RWPE2 (cell line): Measurements from ENCODE around the gene C1QTNF5.

Source experiments
- ATAC-seq: fragments of 200-7000 bp; cut with Tn5 transposase; 3 replicates; pipeline ENCODE4 v1.9.1; 2021; ENCODE audit warnings: low read depth
- DNase-seq: peaks from one replicate; pipeline ENCODE4 v3.0.0-alpha.2; 2020; ENCODE audit warnings: low spot score
- H3K27ac ChIP-seq: fragments of 450-650 bp; 2 replicates; pipeline ENCODE4 v1.5.1; 2017; ENCODE audit warnings: mild to moderate bottlenecking; ENCODE audit not compliant: poor library complexity, severe bottlenecking
- H3K27me3 ChIP-seq: fragments of 250-450 bp; sonication (Bioruptor Pico); 2 replicates; pipeline ENCODE4 v1.5.1; 2021; ENCODE audit warnings: mild to moderate bottlenecking, moderate library complexity; ENCODE audit not compliant: insufficient read depth, poor library complexity, severe bottlenecking
- H3K36me3 ChIP-seq: fragments of 250-450 bp; sonication (Bioruptor Pico); 2 replicates; pipeline ENCODE4 v1.5.1; 2020; ENCODE audit warnings: low read depth, mild to moderate bottlenecking, moderate library complexity
- H3K4me1 ChIP-seq: fragments of 250-450 bp; sonication (Bioruptor Pico); 2 replicates; pipeline ENCODE4 v1.5.1; 2021; ENCODE audit warnings: mild to moderate bottlenecking, moderate library complexity; ENCODE audit not compliant: insufficient read depth, poor library complexity, severe bottlenecking
- H3K4me3 ChIP-seq: fragments of 250-450 bp; sonication (Bioruptor Pico); 2 replicates; pipeline ENCODE4 v1.5.1; 2021; ENCODE audit warnings: mild to moderate bottlenecking, moderate library complexity; ENCODE audit not compliant: severe bottlenecking
- H3K9me3 ChIP-seq: fragments of 250-450 bp; sonication (Bioruptor Pico); 2 replicates; pipeline ENCODE4 v1.5.1; 2021; ENCODE audit warnings: mild to moderate bottlenecking, moderate library complexity; ENCODE audit not compliant: severe bottlenecking
- TF ChIP-seq, protein P1 (sequence below): fragments of 450-650 bp; IDR thresholded peaks from one replicate; pipeline ENCODE4 v1.5.1; 2017; ENCODE audit warnings: mild to moderate bottlenecking, moderate library complexity; ENCODE audit not compliant: poor library complexity, severe bottlenecking

Gene C1QTNF5

GRCh38 chr11:119314726-119315125, 26.0 kb downstream of the C1QTNF5 start:
- Histone ChIP-seq H3K36me3 (peaks cover 3% of the 10 kb centered on the region; the same call in 1 of the 2 replicates), H3K9me3 (no peaks in the 10 kb centered on the region), H3K4me3 (no peak overlapping the region), H3K4me1 (peaks cover 13% of the 10 kb centered on the region), H3K27ac (no peak overlapping the region), H3K27me3 (no peaks in the 10 kb centered on the region)
- ATAC-seq, result no peak
- DNase-seq, result no peak
- TF ChIP-seq, protein P1, sequence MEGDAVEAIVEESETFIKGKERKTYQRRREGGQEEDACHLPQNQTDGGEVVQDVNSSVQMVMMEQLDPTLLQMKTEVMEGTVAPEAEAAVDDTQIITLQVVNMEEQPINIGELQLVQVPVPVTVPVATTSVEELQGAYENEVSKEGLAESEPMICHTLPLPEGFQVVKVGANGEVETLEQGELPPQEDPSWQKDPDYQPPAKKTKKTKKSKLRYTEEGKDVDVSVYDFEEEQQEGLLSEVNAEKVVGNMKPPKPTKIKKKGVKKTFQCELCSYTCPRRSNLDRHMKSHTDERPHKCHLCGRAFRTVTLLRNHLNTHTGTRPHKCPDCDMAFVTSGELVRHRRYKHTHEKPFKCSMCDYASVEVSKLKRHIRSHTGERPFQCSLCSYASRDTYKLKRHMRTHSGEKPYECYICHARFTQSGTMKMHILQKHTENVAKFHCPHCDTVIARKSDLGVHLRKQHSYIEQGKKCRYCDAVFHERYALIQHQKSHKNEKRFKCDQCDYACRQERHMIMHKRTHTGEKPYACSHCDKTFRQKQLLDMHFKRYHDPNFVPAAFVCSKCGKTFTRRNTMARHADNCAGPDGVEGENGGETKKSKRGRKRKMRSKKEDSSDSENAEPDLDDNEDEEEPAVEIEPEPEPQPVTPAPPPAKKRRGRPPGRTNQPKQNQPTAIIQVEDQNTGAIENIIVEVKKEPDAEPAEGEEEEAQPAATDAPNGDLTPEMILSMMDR, result no peak

GRCh38 chr11:119310682-119311052, 30.0 kb downstream of the C1QTNF5 start:
- no peaks in the 10 kb centered on the region for H3K4me1 ChIP-seq
- no peak overlapping the region for H3K27ac ChIP-seq
- peaks cover 9% of the 10 kb centered on the region; the same call in 1 of the 2 replicates for H3K36me3 ChIP-seq
- no peak for DNase-seq
- H3K9me3 ChIP-seq, result no peaks in the 10 kb centered on the region
- no peaks in the 10 kb centered on the region for H3K27me3 ChIP-seq
- ATAC-seq, result no peak
- TF ChIP-seq, protein P1, result no peak
- no peak overlapping the region for H3K4me3 ChIP-seq

DNA sequence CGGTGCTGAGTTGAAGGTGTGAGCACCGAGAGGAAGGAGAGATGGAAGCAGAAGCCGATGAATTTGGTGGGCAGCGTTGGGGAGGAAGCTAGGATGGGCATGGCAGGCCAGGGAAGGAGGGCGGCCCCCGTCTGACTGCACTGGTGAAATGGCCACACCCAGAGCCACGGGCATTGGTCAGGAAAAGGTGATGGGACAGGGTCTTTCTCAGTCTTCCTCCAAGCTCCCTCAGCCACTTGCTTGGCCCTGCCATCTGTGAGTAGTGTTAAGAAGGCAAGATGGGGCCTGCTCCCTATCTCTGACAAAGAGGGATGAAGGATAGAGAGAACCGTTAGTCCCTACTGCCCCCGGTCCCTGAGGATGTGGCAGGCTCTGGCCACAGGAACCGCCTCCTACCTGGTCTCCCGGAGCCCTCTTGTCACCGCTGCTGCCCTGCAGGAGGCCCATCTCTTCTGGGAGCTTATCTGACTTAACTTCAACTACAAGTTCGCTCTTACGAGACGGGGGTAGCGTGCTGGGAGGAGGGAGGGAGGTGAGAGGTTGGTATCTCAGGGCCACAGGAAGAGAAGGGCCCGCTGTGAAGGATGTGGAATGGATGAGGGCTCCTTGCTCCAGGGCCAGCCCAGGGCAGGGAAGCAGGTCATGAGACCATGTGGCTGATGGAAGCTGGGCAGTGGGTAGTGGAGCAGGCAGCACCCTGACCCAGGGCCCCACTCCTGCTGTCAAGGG, 30.6 kb downstream of the C1QTNF5 start:
- Histone ChIP-seq H3K36me3 (peaks cover 9% of the 10 kb centered on the region; the same call in 1 of the 2 replicates), H3K4me3 (no peak overlapping the region), H3K4me1 (no peaks in the 10 kb centered on the region), H3K9me3 (no peaks in the 10 kb centered on the region), H3K27me3 (no peaks in the 10 kb centered on the region), H3K27ac (no peak overlapping the region)
- ATAC-seq (no peak), DNase-seq (no peak)
- TF ChIP-seq, protein P1, result no peak

DNA sequence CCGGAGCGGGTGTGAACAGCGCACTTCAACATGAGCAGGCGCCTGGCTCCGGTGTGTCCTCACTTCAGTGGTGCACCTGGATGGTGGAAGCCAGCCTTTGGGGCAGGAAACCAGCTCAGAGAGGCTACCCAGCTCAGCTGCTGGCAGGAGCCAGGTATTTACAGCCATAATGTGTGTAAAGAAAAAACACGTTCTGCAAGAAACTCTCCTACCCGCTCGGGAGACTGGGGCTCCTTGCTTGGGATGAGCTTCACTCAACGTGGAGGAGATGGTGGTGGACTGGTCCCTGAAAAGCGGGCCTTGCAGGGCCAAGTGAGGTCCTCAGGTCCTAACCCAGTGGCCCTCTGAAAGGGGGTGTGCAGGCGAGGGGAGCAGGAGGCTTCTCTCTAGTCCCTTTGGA, 31.3 kb downstream of the C1QTNF5 start:
- H3K4me3 ChIP-seq, result no peak overlapping the region
- no peak for DNase-seq
- no peak overlapping the region for H3K27ac ChIP-seq
- ATAC-seq, result no peak
- H3K36me3 ChIP-seq, result peaks cover 9% of the 10 kb centered on the region
- H3K9me3 ChIP-seq, result no peaks in the 10 kb centered on the region
- H3K27me3 ChIP-seq, result no peaks in the 10 kb centered on the region
- TF ChIP-seq, protein P1, result no peak
- H3K4me1 ChIP-seq, result no peaks in the 10 kb centered on the region

DNA sequence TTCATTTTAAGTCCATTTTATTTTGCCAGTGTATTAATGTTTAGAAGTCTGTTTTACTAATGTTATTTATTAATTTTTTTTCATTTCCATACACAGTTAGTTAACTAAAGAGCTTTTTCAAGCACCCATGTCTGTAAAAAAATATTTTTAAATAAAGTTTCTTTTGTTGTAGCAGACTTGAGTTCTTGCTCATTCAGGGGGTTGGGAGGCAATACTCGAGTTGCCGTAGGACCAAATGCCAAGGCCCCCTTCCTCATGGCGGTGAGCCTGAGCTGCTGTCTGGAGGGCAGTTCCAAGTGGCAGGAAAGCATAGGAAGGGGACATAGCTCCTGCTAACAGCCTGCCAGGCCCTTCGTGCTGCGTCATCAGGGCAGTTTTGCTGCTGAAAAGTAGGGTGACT, 32.7 kb downstream of the C1QTNF5 start:
- DNase-seq, result no peak
- H3K4me3 ChIP-seq, result no peak overlapping the region
- peaks cover 14% of the 10 kb centered on the region for H3K36me3 ChIP-seq

More for the DNA sequence above, 32.7 kb downstream of the C1QTNF5 start:
- no peak for ATAC-seq
- Histone ChIP-seq H3K27me3 (no peaks in the 10 kb centered on the region), H3K4me1 (no peaks in the 10 kb centered on the region), H3K9me3 (no peaks in the 10 kb centered on the region), H3K27ac (no peak overlapping the region)
- TF ChIP-seq, protein P1, result no peak
